Renal cortical epithelial cell (primary cell): ENCODE measurements around the gene USP28. TPM values are rescaled to one million over a fixed set of nuclear protein-coding genes. Genes with fewer than 3 reads are reported as not detected.
A peak's percentile ranks its signal among the peaks of the same experiment; 100 is the strongest.
"Not testable (repeated sequence)": the region's sequence is repeated elsewhere in the genome, so short reads cannot be mapped to it uniquely, and the experiment has no call there.

ENCODE experiments used
- DNase-seq: peaks from one replicate; pipeline ENCODE4 v3.0.0-alpha.2; 2011; ENCODE audit warnings: low read depth
- total RNA-seq: library from RNA; depleted of rRNA; stranded (reverse); fragments of >200 nt; gene quantifications from 2 replicates; pipeline ENCODE4 v1.2.3, GENCODE V29; 2014

The USP28 gene
- total RNA-seq, 1 donor from 2014 or later = 39.4 TPM

- peak; percentile 91 for DNase-seq
These were observed 101.8 kb downstream of the USP28 start, which contains the start of gene ZW10 for GRCh38 chr11:113773416-113774173. Gene ZW10 (minus strand): TSS chr11:113773692. CDS start chr11:113773666, 26 bp downstream.

DNA sequence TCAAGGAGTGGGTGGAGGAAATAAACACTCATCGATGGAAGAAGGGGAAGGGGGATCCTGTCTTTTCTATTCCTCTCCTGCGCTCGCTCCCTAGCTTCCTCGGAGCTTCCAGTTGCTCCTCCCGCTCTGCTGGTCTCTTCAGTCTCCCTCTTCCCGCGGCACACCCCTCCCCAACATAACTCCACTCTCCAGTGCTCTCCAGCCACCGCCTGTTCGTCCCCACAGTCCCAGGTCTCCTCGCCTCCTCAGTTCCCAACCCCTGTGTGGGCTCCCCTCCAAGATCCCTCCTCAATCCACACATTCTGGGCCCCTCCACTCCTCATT lies 102.3 kb downstream of the USP28 start:
- DNase-seq = peak; percentile 13

- DNase-seq = no peak
These were observed 103.4 kb downstream of the USP28 start for GRCh38 chr11:113771964-113772363.

DNA sequence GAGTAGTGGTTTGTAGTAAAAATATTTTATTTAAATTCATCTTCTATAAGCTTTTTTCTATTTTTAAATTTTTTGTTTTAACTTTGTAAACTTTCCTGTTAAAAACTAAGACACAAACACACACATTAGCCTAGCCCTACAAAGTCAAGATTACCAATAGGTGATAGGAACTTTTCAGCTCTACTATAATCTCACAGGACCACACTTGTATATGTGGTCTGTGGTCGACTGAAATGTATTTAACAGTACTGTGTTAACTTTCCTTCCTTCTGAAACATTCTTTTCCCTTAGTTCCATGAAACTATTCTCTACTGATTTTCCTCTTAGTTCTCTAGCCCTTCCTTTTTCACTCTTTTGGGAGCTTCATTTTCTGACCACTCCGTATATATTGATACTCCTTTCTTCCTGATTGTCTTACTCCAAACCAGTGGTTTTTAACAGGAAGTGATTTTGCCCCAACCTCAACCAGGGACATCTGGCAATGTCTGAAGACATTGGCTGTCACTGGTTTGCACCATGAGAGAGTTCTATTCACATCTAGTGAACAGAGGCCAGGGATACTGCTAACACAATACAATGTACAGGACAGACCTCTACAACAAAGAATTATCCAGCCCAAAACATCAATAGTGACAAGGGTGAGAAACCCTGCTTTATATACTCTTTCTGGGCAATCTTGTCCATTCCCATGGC lies 110.7 kb downstream of the USP28 start:
- DNase-seq = no peak

- not testable (repeated sequence) for DNase-seq
These were observed 112.3 kb downstream of the USP28 start for GRCh38 chr11:113763040-113763439.

- DNase-seq = no peak
These were observed 115.1 kb downstream of the USP28 start for GRCh38 chr11:113760241-113760640.

GRCh38 chr11:113752932-113753331 lies 122.4 kb downstream of the USP28 start:
- DNase-seq = no peak

Other genes with a start within 250 kb of the USP28 start
- not detected in 2 replicates for gene TMPRSS5, start 169.3 kb downstream of the USP28 start, total RNA-seq
- 23.6 and 24.5 TPM in 2 replicates for gene ZW10, start 101.9 kb downstream of the USP28 start, total RNA-seq
- gene CLDN25, start 95.8 kb downstream of the USP28 start, total RNA-seq = not detected in 2 replicates
- not detected in 2 replicates for gene HTR3B, start 29.2 kb upstream of the USP28 start, total RNA-seq
- 0.35 TPM in 2 replicates for gene HTR3A, start 99.5 kb upstream of the USP28 start, total RNA-seq
- 5.7 and 53.7 TPM in 2 replicates for gene ZBTB16, start 184.1 kb upstream of the USP28 start, total RNA-seq